PC-3 (cell line): ENCODE results near the gene MAP3K3. TPM values are rescaled to one million over a fixed set of nuclear protein-coding genes. Genes with fewer than 3 reads are reported as not detected.
A peak's percentile ranks its signal among the peaks of the same experiment; 100 is the strongest.

Experiments used
- ATAC-seq: fragments of 200-7000 bp; cut with Tn5 transposase; 2 replicates; pipeline ENCODE4 v1.9.1; 2020; ENCODE audit warnings: mild to moderate bottlenecking, moderate library complexity
- BruUV-seq: library from RNA; stranded (reverse); fragments of 400-500 nt; replicated peaks from 2 replicates; lab custom pipeline; 2021; lab: Mats Ljungman, UMichigan
- CTCF ChIA-PET: fragments of 300-600 bp; sonication (Branson Sonifier 250); formaldehyde crosslinking; loops from one replicate; lab custom pipeline; 2022; ENCODE audit warnings: antibody characterized with exemption; lab: Charles Lee
- POLR2A ChIA-PET: fragments of 300-600 bp; sonication (Branson Sonifier 250); formaldehyde crosslinking; loops from one replicate; lab custom pipeline; 2022; ENCODE audit warnings: antibody characterized with exemption; ENCODE audit not compliant: unreplicated experiment; lab: Charles Lee
- DNase-seq: peaks from one replicate; pipeline ENCODE4 v3.0.0-alpha.2; 2015
- H2AFZ ChIP-seq: fragments of 300-600 bp; sonication (generic); 2 replicates; pipeline ENCODE4 v1.6.0; 2016; ENCODE audit warnings: antibody characterized with exemption, low read length
- H3F3A ChIP-seq: fragments of 300-600 bp; sonication (generic); one replicate; pipeline ENCODE4 v1.6.0; 2017; ENCODE audit warnings: antibody characterized with exemption, low read length, control low read depth, mild to moderate bottlenecking; ENCODE audit not compliant: unreplicated experiment
- H3K27ac ChIP-seq: fragments of 300-600 bp; sonication (generic); 2 replicates; pipeline ENCODE4 v1.5.1; 2016; ENCODE audit warnings: mild to moderate bottlenecking, low read length
- H3K27me3 ChIP-seq: fragments of 300-600 bp; sonication (generic); 2 replicates; pipeline ENCODE4 v1.6.1; 2016; ENCODE audit warnings: low read length, mixed read lengths
- H3K36me3 ChIP-seq: fragments of 300-600 bp; sonication (generic); 2 replicates; pipeline ENCODE4 v1.6.1; 2016; ENCODE audit warnings: low read depth, mixed run types, low read length, mixed read lengths
- H3K4me1 ChIP-seq: fragments of 300-600 bp; sonication (generic); 2 replicates; pipeline ENCODE4 v1.5.1; 2016; ENCODE audit warnings: low read length; ENCODE audit not compliant: insufficient read depth
- H3K4me2 ChIP-seq: fragments of 300-600 bp; sonication (generic); 2 replicates; pipeline ENCODE4 v1.6.0; 2016; ENCODE audit warnings: low read length
- H3K4me3 ChIP-seq: fragments of 300-600 bp; sonication (generic); 2 replicates; pipeline ENCODE4 v1.5.1; 2016; ENCODE audit warnings: mild to moderate bottlenecking, low read length, mixed read lengths
- H3K79me2 ChIP-seq: fragments of 300-600 bp; sonication (generic); 2 replicates; pipeline ENCODE4 v1.6.1; 2017; ENCODE audit warnings: low read length, mixed read lengths
- H3K9ac ChIP-seq: fragments of 300-600 bp; sonication (generic); 2 replicates; pipeline ENCODE4 v1.6.0; 2016; ENCODE audit warnings: mild to moderate bottlenecking, low read length
- H3K9me2 ChIP-seq: fragments of 300-600 bp; sonication (generic); replicated peaks from 2 replicates; pipeline ENCODE4 v1.6.1; 2016; ENCODE audit warnings: mixed run types, low read length, mixed read lengths
- H3K9me3 ChIP-seq: fragments of 300-600 bp; sonication (generic); 2 replicates; pipeline ENCODE4 v1.6.1; 2016; ENCODE audit warnings: low read length, mixed read lengths
- H4K20me1 ChIP-seq: fragments of 300-600 bp; sonication (generic); 2 replicates; pipeline ENCODE4 v1.6.1; 2016; ENCODE audit warnings: low read length, mixed read lengths
- CTCF ChIP-seq: fragments of 300-600 bp; sonication (generic); conservative IDR thresholded peaks from 2 replicates; pipeline ENCODE4 v1.5.1; 2017; ENCODE audit warnings: antibody characterized with exemption, low read depth, mild to moderate bottlenecking, low read length
- EZH2 ChIP-seq: fragments of 300-600 bp; sonication (generic); IDR thresholded peaks from one replicate; pipeline ENCODE4 v1.6.1; 2017; ENCODE audit warnings: antibody characterized with exemption, mild to moderate bottlenecking, low read length; ENCODE audit not compliant: unreplicated experiment
- EZH2phosphoT487 ChIP-seq: fragments of 300-600 bp; sonication (generic); IDR thresholded peaks from 2 replicates; pipeline ENCODE4 v1.6.1; 2018; ENCODE audit warnings: mild to moderate bottlenecking, antibody characterized with exemption, low read length, borderline replicate concordance
- intact Hi-C: fragments of 100-400 bp; cut with micrococcal nuclease; formaldehyde crosslinking; loops from 2 replicates; pipeline ENCODE4 v1.9.0; 2023
- total RNA-seq: library from RNA; depleted of rRNA; stranded (reverse); fragments of >200 nt; gene quantifications from 2 replicates; pipeline ENCODE4 v1.2.3, GENCODE V29; 2014; rRNA removed

MAP3K3 gene
- total RNA-seq, 1 experiment from 2014 or later: 27.1 TPM

GRCh38 chr17:63741143-63741407, 118.9 kb downstream of the MAP3K3 start:
- ATAC-seq (peak; percentile 32), DNase-seq (peak; percentile 43)
- Histone ChIP-seq H3K4me3 (peak overlapping the region; percentile 87), H3K9ac (peak overlapping the region; percentile 88), H3K4me1 (peaks cover 15% of the 10 kb centered on the region; the same call in 1 of the 2 replicates), H3K9me2 (no peaks in the 10 kb centered on the region), H3F3A (peaks cover 10% of the 10 kb centered on the region), H3K9me3 (no peaks in the 10 kb centered on the region), H3K27me3 (no peaks in the 10 kb centered on the region), H4K20me1 (no peaks in the 10 kb centered on the region), H3K4me2 (peak overlapping the region; percentile 99), H3K36me3 (peaks cover 6% of the 10 kb centered on the region; the same call in 1 of the 2 replicates), H2AFZ (peak overlapping the region; percentile 86), H3K79me2 (peaks cover 19% of the 10 kb centered on the region), H3K27ac (peak overlapping the region; percentile 56)
- intact Hi-C loops: loop anchor here (1.0 to 5.0 kb wide), 3 partner anchors 32 to 119 kb away; partner anchors contain the start of genes CCDC47 and MAP3K3
- TF ChIP-seq EZH2phosphoT487: no peak
- TF ChIP-seq EZH2: no peak
- CTCF ChIA-PET: interaction anchor here (0.6 kb wide), 1 partner anchor 101 kb away, joined by 3 read pairs; no protein-coding TSS in a partner anchor
- POLR2A ChIA-PET: interaction anchor here (0.6 to 0.7 kb wide), 2 partner anchors 33 to 86 kb away, joined by 3 to 5 read pairs; partner anchors contain the start of gene CCDC47
- BruUV-seq: no TSS peak

GRCh38 chr17:63741408-63742173, 119.4 kb downstream of the MAP3K3 start, which contains the start of gene STRADA:
Gene STRADA, minus strand, starts transcription at chr17:63741799. Its CDS starts 13,430 bp downstream, at chr17:63728369.
- CTCF ChIA-PET: interaction anchor here (0.6 kb wide), 2 partner anchors 43 to 100 kb away, joined by 3 read pairs; no protein-coding TSS in a partner anchor

More at GRCh38 chr17:63741408-63742173, 119.4 kb downstream of the MAP3K3 start, which contains the start of gene STRADA:
- Histone ChIP-seq H3K4me2 (peak within 1 kb of the TSS; percentile 99), H3K9me3 (no peaks in the 10 kb centered on the region), H3K36me3 (peaks cover 11% of the 10 kb centered on the region; the same call in 1 of the 2 replicates), H3K4me1 (peaks cover 15% of the 10 kb centered on the region; the same call in 1 of the 2 replicates), H3K27ac (peak within 1 kb of the TSS; percentile 66), H3K4me3 (peak within 1 kb of the TSS; percentile 87), H3K9me2 (no peaks in the 10 kb centered on the region), H4K20me1 (no peaks in the 10 kb centered on the region), H2AFZ (peak within 1 kb of the TSS; percentile 86), H3F3A (peaks cover 10% of the 10 kb centered on the region), H3K79me2 (peaks cover 19% of the 10 kb centered on the region), H3K27me3 (no peaks in the 10 kb centered on the region), H3K9ac (peak within 1 kb of the TSS; percentile 88)
- TF ChIP-seq EZH2 (no peak), CTCF (no peak), EZH2phosphoT487 (no peak)
- peak; percentile 100 for DNase-seq
- no TSS peak for BruUV-seq
- POLR2A ChIA-PET: interaction anchor here (0.7 kb wide), 2 partner anchors 32 to 100 kb away, joined by 3 to 5 read pairs; partner anchors contain the start of gene CCDC47
- ATAC-seq: peak; percentile 87
- intact Hi-C loops: loop anchor here (1.0 to 5.0 kb wide), 3 partner anchors 32 to 119 kb away; partner anchors contain the start of genes CCDC47 and MAP3K3

Other genes with a start within 250 kb of the MAP3K3 start
- 125 and 145 TPM in 2 replicates for gene CYB561, start 176.1 kb upstream of the MAP3K3 start, total RNA-seq
- 8.7 and 9.1 TPM in 2 replicates for gene ACE, start 145.4 kb upstream of the MAP3K3 start, total RNA-seq
- gene KCNH6, start 99.1 kb upstream of the MAP3K3 start, total RNA-seq: not detected in 2 replicates
- gene DCAF7, start 71.9 kb upstream of the MAP3K3 start, total RNA-seq: 46.5 and 55.5 TPM in 2 replicates
- 47.9 and 70.0 TPM in 2 replicates for gene TACO1, start 21.5 kb upstream of the MAP3K3 start, total RNA-seq
- gene LIMD2, start 77.7 kb downstream of the MAP3K3 start, total RNA-seq: 19.4 and 43.0 TPM in 2 replicates
- gene STRADA, start 119.4 kb downstream of the MAP3K3 start, total RNA-seq: 17.9 and 26.3 TPM in 2 replicates
- gene CCDC47, start 151.2 kb downstream of the MAP3K3 start, total RNA-seq: 147 and 163 TPM in 2 replicates
- gene DDX42, start 151.8 kb downstream of the MAP3K3 start, total RNA-seq: 72.4 and 89.0 TPM in 2 replicates
- 163 and 205 TPM in 2 replicates for gene PSMC5, start 205.0 kb downstream of the MAP3K3 start, total RNA-seq
- gene FTSJ3, start 205.2 kb downstream of the MAP3K3 start, total RNA-seq: 82.4 and 112 TPM in 2 replicates
- gene SMARCD2, start 220.3 kb downstream of the MAP3K3 start, total RNA-seq: 152 and 156 TPM in 2 replicates